IMR-90 (cell line): ENCODE measurements around the gene CRISPLD2.
A peak's percentile ranks its signal among the peaks of the same experiment; 100 is the strongest.

ENCODE experiments used
- BHLHE40 ChIP-seq: fragments of 150-350 bp; IDR thresholded peaks from 2 replicates; pipeline ENCODE4 v1.6.1; 2016; ENCODE audit warnings: mild to moderate bottlenecking, low read depth, low read length
- CEBPB ChIP-seq: IDR thresholded peaks from 2 replicates; pipeline ENCODE4 v1.6.1; 2012; ENCODE audit warnings: low read depth, low read length, improper control_type of control experiment
- MAFK ChIP-seq: IDR thresholded peaks from 2 replicates; pipeline ENCODE4 v1.6.1; 2012; ENCODE audit warnings: low read depth, low read length, improper control_type of control experiment
- MAZ ChIP-seq: IDR thresholded peaks from 2 replicates; pipeline ENCODE4 v1.6.1; 2012; ENCODE audit warnings: low read depth, mild to moderate bottlenecking, low read length, improper control_type of control experiment, moderate library complexity, borderline replicate concordance
- MXI1 ChIP-seq: IDR thresholded peaks from 2 replicates; pipeline ENCODE4 v1.6.1; 2012; ENCODE audit warnings: low read depth, mild to moderate bottlenecking, low read length, moderate library complexity, borderline replicate concordance
- NFE2L2 ChIP-seq: fragments of 150-350 bp; IDR thresholded peaks from 2 replicates; pipeline ENCODE4 v1.6.1; 2016; ENCODE audit warnings: low read depth, mild to moderate bottlenecking, low read length
- POLR2A ChIP-seq: IDR thresholded peaks from 2 replicates; pipeline ENCODE4 v1.6.1; 2012; ENCODE audit warnings: mild to moderate bottlenecking, low read depth, low read length
- RAD21 ChIP-seq: IDR thresholded peaks from 2 replicates; pipeline ENCODE4 v1.6.1; 2012; ENCODE audit warnings: low read length, improper control_type of control experiment
- RCOR1 ChIP-seq: IDR thresholded peaks from 2 replicates; pipeline ENCODE4 v1.6.1; 2012; ENCODE audit warnings: mild to moderate bottlenecking, low read length, improper control_type of control experiment; ENCODE audit not compliant: insufficient replicate concordance
- RFX5 ChIP-seq: IDR thresholded peaks from 2 replicates; pipeline ENCODE4 v1.8.0; 2012; ENCODE audit warnings: low read depth, mild to moderate bottlenecking, low read length, moderate library complexity
- TF ChIP-seq, protein P1 (sequence below): conservative IDR thresholded peaks from 2 replicates; pipeline ENCODE4 v1.5.1; 2012; ENCODE audit warnings: mild to moderate bottlenecking, low read depth, low read length, improper control_type of control experiment
- TF ChIP-seq, protein P2 (sequence below): fragments of 150-350 bp; IDR thresholded peaks from 2 replicates; pipeline ENCODE4 v1.6.1; 2017; ENCODE audit warnings: mild to moderate bottlenecking, antibody characterized with exemption, low read length, low read depth

DNA sequence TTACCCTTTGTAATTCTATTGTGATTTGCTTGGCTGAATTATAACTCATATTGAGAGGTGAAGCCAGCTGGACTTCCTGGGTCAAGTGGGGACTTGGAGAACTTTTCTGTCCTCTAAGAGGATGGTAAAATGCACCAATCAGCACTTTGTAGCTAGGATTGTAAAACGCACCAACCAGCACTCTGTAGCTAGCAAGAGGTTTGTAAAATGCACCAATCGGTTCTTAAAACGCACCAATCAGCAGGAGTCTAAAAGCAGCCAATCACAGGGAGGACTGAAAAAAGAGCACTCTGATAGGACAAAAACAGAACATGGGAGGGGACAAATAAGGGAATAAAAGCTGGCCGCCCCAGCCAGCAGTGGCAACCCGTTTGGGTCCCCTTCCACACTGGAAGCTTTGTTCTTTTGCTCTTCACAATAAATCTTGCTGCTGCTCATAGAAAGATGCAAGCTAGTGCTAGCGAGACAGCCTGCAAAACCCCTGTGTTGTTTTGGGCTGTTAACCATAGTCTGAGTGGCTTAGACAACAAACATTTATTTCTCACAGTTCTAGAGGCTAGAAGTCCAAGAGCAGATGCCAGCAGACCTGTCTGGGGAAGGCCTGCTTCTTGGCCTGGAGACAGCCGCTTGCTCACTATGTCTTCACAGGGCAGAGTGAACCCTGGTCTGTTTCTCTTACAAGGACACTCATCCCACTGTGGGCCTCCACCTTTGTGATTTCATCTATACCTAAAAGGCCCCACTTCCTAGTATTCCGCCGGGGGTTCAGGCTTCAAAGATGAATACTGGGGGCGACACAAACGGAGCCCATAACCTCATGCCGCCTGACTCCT lies 39.0 kb upstream of the CRISPLD2 start:
- TF ChIP-seq RFX5 (no peak), POLR2A (no peak), CEBPB (no peak), NFE2L2 (no peak), MAFK (peak; percentile 51), RCOR1 (no peak), RAD21 (no peak), MAZ (no peak), BHLHE40 (no peak), MXI1 (no peak)
- TF ChIP-seq, protein P1, sequence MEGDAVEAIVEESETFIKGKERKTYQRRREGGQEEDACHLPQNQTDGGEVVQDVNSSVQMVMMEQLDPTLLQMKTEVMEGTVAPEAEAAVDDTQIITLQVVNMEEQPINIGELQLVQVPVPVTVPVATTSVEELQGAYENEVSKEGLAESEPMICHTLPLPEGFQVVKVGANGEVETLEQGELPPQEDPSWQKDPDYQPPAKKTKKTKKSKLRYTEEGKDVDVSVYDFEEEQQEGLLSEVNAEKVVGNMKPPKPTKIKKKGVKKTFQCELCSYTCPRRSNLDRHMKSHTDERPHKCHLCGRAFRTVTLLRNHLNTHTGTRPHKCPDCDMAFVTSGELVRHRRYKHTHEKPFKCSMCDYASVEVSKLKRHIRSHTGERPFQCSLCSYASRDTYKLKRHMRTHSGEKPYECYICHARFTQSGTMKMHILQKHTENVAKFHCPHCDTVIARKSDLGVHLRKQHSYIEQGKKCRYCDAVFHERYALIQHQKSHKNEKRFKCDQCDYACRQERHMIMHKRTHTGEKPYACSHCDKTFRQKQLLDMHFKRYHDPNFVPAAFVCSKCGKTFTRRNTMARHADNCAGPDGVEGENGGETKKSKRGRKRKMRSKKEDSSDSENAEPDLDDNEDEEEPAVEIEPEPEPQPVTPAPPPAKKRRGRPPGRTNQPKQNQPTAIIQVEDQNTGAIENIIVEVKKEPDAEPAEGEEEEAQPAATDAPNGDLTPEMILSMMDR = no peak
- TF ChIP-seq, protein P2, sequence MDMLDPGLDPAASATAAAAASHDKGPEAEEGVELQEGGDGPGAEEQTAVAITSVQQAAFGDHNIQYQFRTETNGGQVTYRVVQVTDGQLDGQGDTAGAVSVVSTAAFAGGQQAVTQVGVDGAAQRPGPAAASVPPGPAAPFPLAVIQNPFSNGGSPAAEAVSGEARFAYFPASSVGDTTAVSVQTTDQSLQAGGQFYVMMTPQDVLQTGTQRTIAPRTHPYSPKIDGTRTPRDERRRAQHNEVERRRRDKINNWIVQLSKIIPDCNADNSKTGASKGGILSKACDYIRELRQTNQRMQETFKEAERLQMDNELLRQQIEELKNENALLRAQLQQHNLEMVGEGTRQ = no peak
